GM19035 (cell line): ENCODE measurements around the gene TSPAN5.
"Not testable (repeated sequence)": the region's sequence is repeated elsewhere in the genome, so short reads cannot be mapped to it uniquely, and the experiment has no call there.

Source experiments
- ATAC-seq: cut with Tn5 transposase; IDR thresholded peaks from one replicate; pipeline ENCODE4 v1.9.1; 2021; ENCODE audit not compliant: unreplicated experiment

The TSPAN5 gene

DNA sequence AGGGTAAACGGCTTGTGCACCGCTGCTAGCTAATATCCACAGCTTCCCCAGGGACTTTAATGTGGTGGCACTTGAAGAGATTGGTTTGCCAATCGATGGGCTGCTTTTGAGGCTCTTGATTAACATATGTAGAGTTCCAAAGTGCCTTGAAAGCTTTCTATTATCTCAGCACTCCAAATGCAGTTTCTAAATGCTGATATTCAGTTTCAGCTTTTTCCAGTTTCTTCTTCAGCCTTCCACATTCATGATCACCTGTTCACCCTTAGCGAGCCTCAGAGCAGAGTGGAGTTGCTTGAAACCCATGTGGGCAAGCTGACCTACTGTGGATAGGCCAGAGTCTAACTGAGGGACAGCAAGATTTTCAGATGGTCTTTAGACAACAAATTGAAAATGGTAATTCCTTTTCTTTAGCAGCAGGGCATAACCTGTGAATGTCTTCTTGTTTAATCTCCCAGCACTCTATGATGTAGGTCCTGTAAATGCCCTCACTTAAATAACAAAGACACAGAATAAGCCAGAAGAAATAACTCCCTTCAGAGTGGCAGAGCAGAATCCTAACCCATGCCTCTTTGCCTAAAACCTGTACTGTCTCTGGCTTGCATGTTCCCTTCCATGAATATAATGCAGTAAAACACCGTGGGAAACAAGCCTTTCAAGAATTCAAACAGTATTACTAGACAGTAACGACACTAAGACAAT is 99.8 kb downstream of the TSPAN5 start:
- ATAC-seq = no peak

DNA sequence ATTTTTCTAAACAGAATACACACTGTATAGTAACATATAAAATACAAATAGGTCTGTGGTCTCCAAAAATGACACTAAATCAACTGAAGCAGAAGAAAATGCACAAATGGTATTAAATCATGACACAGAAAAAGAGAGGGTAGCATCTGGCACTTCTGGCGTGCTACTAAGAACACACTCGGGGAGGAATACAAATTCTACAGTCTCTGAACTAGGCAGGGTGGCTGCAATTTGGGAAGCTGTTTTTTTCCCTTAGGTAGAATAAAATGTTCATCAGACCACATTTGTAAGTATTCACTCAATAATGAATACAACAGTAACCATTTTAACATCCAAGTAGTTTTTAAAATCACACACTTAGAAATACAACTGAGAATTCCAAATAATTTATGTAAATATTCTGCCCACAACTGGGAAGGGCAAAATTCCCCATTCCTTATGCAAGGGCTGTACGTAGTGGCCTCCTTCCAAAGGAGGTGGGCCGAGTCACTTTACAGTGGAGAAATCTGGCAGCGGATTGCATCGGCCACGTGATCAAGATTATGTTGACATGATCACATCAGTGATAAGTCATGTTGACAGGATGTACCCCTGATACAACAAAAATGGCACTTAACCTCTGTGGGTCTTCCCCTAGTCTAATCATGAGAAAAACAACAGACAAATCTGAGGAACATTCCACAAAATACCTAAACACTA is 101.1 kb downstream of the TSPAN5 start:
- ATAC-seq = no peak

DNA sequence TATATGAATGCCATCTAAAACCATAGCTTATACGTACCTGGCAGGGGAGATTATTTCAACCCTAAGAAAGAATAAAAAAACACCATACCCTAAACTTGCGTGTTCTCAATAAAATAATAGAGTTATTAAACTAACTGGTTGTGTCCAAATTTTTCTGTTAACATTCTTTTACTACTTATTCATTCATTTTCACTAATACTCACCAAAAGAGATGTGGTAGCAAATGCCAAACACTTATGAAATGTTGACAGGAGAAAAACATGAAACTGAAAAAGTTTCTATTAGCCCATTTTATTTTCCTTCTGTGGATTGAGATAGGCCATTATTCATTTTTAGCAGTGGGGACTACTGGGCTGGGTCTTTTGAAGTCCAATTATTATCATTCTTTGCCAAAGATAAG is 102.0 kb downstream of the TSPAN5 start:
- no peak for ATAC-seq

DNA sequence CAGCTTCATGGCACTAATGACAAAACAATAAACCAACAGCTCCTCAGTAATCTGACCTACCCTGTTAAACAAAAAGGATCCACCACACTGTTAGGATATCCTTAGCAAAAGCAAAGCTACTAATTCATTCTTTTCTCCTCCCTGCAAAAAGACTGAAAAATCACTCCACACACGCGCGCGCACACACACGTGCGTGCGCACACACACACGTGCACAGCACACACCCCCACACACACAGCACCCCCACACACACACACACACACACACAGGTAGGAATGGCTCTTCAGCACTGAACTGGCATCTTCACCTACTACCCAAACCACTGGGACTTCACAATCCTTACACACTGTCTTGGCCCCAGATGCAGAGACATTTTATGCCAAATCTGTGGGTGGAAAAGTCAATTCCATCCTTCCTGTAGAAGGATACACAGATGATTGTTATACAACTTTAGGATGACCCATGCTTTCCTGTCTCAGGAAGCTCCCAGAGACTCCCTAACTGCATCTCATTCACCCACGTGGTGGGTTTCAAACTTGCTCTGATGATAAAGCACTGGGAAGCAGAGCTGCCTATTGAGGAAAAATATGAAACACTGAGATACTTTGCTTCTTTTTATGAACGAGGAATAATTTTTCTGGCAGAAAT is 102.5 kb downstream of the TSPAN5 start:
- no peak for ATAC-seq

DNA sequence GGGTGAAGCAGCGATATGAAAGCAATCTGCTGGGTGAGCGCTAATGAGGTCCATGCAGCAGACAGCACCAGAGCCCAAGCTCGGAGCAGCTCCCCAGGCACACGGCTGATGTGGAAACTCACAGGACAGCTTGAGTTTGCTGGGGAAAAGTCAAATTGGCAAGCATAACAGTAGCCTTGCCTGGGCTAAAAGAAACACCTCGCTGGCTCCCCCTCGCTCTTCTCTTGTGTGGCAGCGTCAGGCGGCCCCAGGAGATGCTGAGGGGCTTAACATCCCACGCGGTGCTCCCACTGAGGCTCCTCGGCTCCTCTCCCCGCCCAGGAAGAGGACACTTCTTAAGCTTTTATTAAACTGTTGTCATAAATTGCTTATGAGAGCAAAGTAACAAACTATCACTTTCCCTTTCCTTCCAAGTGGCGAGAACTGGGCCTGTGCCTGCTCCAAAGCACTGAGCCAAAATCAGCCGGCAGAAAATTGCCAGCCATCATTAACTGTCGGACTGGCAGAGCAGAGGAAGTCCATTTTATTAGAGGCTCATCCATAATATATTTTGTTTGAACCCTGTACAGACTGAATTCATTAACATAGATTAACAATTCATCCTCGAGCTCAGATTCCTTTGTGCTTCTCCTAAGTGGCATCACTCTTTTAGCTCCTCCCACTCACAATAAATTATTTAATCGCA is 111.4 kb downstream of the TSPAN5 start:
- no peak for ATAC-seq

DNA sequence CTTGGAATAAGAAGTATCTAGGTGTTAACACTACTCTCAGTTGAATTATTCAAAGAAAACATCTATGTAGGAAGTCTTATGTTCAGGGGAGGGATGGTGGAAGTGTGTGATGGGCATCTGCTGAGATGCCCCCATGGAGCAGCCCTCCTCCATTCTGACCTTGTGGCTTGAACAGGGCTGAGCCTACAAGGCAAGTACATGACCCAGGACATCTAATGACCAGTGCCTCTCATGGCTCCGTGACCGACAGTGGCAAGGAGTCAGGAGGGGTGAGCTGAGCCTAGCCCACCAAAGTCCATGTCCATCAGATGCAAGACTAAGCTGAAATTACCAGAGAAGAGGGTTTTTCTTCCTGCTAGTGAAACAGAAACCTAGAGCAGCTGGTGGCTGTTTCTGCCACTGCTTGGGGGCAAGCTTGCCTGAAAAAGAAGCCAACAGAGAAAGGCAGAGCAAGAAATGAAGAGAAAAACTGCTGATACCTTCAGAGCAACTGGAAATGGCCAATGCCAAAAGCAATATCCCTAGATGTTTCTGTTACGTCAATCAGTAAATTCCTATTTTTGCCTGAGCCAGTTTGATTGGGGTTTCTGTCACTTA is 113.5 kb downstream of the TSPAN5 start:
- ATAC-seq = no peak

DNA sequence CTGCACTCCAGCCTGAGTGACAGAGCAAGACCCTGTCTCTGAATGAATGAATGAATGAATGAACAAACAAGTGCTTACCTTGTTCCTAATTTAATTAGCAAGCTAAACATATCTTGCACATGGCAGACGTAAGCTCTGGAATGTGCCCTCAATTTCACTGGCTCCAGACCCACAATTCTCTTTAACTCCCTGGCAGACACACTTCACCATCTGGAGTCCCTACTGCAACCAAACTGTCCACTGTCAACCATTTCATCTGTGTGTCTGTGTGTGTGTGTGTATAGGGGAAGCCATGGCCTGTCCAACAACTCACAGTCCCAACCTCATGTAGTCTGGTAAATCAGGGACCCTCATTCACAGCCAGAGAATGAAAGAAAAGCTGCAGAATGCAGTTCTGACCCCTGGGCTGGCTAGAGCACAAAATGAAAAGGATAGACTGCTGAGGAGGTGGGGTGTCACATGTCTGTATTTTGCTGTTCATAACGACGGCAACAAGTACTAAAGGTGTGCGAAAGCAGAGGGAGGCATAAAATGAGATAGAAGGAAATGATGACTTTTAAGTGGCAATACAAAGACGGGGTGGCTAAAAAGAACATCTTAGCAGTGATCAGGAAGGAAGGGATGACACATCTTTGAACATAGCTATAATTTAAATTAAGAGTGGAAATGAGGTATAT is 114.1 kb downstream of the TSPAN5 start:
- ATAC-seq = no peak

DNA sequence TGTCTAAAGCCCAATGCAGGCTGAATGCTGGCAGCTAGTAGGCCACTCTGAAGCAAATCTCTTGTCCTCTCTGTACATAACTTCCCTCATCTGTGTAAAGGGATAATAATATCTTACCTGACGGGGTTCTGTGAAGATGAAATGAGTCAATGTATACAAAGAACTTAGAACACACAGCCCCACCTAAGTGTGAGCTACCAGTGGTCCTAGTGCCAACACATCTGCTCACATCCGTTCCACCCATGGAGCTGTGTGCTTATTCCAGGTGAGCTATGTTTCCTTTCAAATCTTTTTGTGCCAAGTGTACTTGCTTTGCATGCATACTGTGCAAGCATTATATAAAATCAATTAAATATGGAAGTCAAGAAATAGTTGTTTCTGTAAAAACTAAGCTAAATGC is 116.4 kb downstream of the TSPAN5 start:
- no peak for ATAC-seq

DNA sequence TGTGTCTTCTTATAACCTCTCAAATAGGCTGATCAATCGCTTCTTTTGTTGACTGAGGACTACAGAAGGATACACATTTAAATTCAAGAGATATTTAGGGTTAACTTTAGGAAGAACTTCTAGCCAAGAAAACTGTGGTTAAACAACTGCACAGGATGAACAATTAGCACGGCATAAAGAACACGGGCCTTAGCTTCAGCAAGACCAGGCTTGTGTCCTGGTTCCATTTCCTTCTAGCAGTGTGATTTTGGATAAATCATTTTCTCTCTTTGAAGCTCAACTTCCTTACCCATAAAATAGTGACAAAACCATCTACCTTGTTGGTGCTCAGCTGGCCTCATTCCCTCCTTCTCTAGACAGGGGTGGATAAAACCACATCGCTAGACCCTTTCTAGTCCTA is 117.6 kb downstream of the TSPAN5 start:
- no peak for ATAC-seq

DNA sequence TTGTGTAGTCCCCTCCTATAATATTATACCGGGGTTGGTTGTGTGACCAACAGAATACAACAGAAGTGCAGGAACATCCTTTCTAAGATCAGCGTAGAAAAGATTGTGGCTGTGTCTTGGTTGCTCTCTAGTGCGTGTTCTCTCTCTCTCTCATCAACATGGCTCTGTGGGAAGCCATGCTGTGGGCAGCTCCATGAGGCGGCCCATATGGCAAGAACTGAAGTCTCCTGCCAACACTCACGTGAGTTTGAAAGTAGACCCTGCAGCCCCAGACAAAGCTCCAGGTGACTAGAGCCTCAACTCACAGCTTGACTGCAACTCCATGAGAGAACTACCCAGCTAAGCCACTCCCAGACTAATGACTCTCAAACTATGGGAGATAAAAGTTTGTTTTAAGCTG is 118.7 kb downstream of the TSPAN5 start:
- no peak for ATAC-seq

DNA sequence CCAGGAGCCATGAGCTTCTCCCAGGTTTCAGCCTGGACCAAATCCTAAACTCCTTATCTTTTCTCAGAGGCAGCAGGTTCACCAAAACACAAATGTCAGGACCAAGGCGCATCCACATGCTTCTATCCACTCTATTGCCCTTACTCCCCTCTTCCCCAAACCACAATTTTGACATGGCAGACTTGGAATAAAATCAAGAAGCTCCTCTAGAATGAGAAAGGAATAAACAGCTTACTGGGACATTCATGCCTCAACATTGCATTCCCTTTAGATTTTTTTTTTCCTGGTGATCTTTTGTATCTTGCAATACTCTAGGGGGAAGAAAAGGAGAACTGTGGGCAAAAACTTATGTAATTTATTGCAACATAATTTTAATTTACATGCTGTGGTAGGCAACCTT is 119.1 kb downstream of the TSPAN5 start:
- no peak for ATAC-seq

DNA sequence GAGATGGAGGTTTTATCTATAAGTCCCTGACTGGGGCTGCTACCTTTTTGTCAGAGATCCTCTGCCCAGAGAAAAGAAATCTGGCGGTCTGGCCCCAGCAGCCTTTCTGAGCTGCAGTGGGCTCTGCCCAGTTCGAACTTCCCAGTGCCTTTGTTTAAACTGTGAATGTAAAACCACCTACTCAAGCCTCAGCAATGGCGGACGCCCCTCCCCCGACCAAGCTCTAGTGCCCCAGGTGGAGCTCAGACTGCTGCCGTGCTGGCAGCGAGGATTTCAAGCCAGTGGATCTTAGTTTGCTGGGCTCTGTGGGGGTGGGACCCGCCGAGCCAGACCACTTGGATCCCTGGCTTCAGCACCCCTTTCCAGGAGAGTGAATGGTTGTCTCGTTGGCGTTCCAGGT is 121.8 kb downstream of the TSPAN5 start:
- ATAC-seq = no peak

DNA sequence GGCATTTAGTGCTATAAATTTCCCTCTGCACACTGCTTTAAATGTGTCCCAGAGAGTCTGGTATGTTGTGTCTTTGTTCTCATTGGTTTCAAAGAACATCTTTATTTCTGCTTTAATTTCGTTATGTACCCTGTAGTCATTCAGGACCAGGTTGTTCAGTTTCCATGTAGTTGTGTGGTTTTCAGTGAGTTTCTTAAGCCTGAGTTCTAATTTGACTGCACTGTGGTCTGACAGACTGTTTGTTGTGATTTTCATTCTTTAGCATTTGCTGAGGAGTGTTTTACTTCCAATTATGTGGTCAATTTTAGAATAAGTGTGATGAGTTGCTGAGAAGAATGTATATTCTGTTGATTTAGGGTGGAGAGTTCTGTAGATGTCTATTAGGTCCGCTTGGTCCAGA is 124.3 kb downstream of the TSPAN5 start:
- not testable (repeated sequence) for ATAC-seq

DNA sequence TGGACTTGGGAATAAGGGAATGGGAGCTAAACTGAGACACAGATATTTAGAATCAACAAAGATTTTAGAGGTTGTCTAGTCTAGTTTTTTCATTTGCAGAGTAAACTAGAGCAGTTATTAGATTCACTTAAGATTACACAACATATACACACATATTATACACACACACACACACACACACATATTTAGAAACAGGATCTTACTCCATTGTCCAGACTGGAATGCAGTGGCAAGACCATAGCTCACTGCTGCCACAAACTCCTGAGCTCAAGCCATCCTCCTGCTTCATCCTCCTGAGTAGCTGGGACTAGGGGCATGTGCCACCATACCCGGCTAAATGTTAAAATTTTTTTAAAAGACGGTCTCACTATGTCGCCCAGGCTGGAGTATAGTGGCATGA is 127.8 kb downstream of the TSPAN5 start:
- no peak for ATAC-seq

DNA sequence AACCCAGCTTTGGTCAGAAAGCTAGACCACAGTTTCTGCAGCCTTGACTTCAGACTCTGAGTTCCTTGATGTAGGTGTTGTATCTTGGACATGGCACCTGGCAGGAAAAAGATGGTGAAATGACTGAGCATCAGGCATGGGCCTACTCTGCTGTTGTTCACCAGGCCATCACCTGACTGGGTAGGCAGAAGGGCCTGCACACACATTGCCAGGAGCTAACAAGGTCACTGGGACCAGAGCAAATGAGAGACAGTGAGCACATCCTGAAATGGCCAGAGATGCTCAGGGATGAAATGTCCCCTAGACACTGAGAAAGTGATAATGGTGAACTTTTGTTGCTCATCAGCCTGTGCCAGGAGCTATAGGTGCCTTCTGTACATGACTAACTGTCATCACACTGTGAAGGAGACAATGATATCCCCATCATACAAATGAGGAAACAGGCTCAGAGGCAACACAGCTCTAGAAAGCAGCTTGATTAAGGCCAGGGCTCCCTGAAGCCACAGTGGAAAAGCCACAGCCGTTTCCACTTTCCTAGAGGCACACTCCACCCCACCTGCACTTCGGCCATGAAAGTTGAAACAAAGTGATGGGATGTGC is 128.3 kb downstream of the TSPAN5 start:
- no peak for ATAC-seq

DNA sequence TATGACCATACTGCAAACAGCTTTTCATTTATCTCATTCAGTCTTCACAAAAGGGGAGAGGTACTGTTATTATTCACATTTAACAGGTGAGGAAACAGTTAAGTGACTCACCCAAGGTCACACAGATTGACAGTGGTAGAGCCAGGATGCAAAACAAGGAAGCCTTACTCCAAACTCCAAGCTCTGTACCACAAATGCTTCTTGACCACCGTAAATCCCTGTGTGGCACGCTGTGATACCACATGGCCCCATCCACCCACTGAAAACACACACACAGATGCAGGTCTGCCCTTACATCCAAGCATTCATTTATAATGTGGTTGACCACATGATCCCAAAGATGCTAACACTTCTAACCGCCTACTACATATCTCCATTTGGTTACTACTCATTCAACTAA is 129.5 kb downstream of the TSPAN5 start:
- ATAC-seq = no peak

DNA sequence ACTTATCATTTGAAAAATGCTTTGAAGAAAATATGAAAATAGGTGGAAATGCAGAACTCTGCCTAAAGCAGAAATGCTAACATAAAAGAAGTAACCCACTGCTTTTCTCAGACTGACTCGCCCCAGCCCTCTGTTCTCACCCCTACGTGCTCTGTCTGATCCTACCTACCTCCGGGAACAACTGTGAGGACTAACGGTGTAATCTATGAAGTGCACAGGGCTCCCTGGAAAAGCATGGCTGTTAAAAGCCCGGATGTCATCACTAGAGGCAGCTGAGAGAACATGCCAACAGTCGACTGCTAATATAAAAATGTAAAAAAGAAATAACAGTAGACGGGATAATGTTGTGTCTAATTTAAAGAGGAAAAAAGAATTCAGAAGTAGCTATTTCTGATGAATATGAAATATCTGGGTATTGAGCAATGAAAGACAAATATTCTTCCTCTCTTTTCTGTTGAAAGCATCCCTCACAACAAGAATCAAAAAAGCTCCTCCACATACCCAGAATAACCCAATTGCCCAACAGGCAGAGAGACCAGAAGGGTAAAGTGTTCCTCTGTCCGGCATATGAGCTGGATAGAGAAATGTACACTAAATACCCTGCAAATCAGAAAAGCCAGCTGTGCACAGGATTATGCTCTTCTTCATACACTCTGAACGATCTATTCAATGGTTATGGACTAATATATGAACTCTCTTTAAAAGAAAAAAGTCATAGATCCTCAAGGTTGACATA is 130.7 kb downstream of the TSPAN5 start:
- no peak for ATAC-seq

DNA sequence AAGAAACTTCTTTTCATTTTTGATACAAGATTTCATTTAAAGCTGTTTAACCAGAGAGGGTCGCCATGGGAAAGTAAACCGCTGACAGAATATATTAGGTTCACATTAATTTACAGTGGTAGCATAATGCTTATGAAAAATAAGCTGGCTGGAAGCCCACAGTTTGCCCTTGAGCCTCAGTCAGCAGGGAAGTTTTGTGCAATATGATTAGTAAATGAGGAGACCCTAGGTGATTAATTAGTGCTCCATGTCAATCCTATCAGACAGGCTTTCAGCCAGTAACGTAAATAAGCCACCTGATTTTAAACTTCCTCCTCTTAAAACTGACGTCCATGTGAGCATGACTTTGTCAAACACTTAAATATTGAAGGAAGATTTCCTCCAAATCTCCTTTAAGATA is 134.2 kb downstream of the TSPAN5 start:
- no peak for ATAC-seq

DNA sequence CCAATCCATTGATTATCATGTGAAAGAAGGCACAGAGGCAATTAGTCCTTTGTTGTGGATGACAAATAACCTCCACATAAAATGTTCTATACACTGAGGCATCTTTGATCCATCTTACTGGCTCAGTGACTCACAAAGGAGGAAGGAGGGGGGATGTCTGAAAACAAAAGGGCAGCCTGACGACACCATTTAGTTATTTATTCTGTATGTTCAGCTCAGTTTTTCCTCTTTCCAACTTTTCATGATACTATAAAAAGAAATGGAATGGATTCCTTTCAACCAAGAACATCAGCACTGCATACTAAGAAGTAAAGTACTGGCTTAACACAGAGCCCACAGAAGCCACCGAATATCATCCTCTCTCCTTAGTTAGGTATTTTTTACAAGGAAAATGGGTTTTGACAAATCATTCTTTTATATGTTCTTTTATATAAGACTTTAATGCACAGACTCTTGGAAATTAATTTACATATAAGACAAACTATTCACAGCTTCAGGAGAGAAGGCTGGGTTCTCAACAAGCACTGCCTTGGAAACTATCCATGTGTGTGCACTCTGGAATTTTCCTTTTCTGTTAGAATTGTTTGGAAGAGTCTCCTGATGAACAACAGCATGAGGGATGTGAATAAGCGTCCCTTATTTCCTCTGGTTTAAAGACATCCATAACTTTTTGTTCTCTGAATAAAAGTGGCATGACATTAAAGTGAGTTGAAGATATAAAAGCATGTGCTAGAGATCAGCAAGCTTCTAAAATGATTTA is 135.6 kb downstream of the TSPAN5 start:
- ATAC-seq = no peak
